ENCODE data around the gene MAP3K7CL. TPM values are rescaled to one million over a fixed set of nuclear protein-coding genes. Genes with fewer than 3 reads are reported as not detected.

MAP3K7CL gene
- total RNA-seq = 10 to 100 TPM; 11.6 to 85.3 TPM
- total RNA-seq = 3.9 to 5.7 reads per million in 2 donors

DNA sequence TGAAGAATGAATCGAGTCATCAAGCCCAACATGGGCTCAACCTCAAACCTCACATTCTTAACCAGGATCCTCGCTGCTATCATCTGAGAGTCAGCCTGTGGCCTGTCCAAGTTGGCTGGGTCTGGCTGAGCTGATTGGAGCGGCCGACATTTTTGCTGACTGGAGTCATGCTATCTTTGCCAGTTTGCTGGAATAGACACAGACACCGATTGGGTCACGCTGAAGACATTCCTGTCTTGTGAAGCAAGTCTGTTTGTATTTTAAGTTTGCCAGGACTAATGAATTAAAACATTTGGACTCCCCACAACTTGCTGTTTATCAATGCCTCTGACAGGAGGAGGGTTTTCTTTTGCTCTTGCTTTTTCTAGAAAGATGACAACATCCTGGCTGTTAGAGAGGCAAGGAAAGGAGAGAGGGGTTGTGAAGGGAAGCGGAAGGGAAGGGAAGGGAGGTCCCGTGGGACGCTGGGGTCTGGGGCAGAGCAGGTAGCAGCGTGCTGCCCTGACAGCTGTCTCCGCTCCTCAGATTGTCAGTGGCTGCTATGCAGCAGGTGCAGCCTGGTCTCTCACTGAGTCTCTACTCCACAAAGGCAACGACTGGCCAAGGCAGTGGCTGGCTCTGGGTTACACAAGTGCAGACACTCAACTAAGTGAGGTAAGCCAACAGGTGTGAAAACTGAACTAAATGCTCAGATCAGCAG, at the start of gene MAP3K7CL:
Gene MAP3K7CL (plus strand): TSS at position 375 of the 700 bp plus-strand sequence. CDS start 2,701 bp downstream, outside the sequence.
- H3K9me3 ChIP-seq (ENCODE audit: control insufficient read depth, low read length, poor library complexity, severe bottlenecking) = no peaks in the 10 kb centered on the region
- no peak for ATAC-seq
- no peaks in the 10 kb centered on the region for H3K27me3 Mint-ChIP-seq

GRCh38 chr21:29082046-29082815, 48.2 kb upstream of the MAP3K7CL start:
- no peak for DNase-seq
- H3K36me3 Mint-ChIP-seq (ENCODE audit: low read depth) = no peaks in the 10 kb centered on the region
- no peak overlapping the region for H3K4me3 Mint-ChIP-seq
- no peaks in the 10 kb centered on the region for H3K27me3 Mint-ChIP-seq
- H3K9me3 ChIP-seq (ENCODE audit: control insufficient read depth, low read length, poor library complexity, severe bottlenecking) = no peaks in the 10 kb centered on the region
- H3K4me1 Mint-ChIP-seq = peaks cover 30% of the 10 kb centered on the region
- peak overlapping the region; percentile 90 for H3K27ac Mint-ChIP-seq
- ATAC-seq = no peak

More for the DNA sequence above, at the start of gene MAP3K7CL:
- no peak within 1 kb of the TSS for H3K27ac Mint-ChIP-seq
- H3K4me1 Mint-ChIP-seq = peaks cover 5% of the 10 kb centered on the region
- peaks cover 2% of the 10 kb centered on the region for H3K36me3 Mint-ChIP-seq (ENCODE audit: low read depth)
- DNase-seq = no peak
- no peak within 1 kb of the TSS for H3K4me3 Mint-ChIP-seq

- H3K9me3 ChIP-seq (ENCODE audit: control insufficient read depth, low read length, poor library complexity, severe bottlenecking) = no peaks in the 10 kb centered on the region
- no peaks in the 10 kb centered on the region for H3K36me3 Mint-ChIP-seq (ENCODE audit: low read depth)
- DNase-seq (no peak), ATAC-seq (no peak)
- peak overlapping the region; percentile 82 for H3K27ac Mint-ChIP-seq
- no peaks in the 10 kb centered on the region for H3K27me3 Mint-ChIP-seq
- no peak overlapping the region for H3K4me3 Mint-ChIP-seq
- peaks cover 24% of the 10 kb centered on the region for H3K4me1 Mint-ChIP-seq
Measured at GRCh38 chr21:29083306-29083705, 47.1 kb upstream of the MAP3K7CL start.

DNA sequence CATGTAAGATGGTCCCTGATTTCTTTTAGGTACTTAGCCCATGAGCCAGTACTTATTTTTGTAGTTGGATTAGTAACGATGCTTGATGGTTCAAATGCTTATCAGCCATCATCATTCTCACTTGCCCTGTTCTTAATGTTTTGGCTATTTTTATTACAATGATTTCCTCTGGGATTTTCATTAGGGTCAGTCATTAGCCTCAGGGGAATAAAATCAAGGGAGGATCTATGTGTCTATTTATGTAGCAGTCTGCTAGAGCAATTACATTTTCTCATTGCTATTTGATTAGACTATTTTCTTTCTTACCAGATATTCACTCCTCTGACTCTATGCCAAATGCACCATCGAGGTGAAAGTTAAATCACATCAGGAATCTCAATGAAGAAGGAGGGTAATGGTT, 46.1 kb upstream of the MAP3K7CL start:
- H3K4me3 Mint-ChIP-seq = no peak overlapping the region
- no peak overlapping the region for H3K27ac Mint-ChIP-seq
- DNase-seq = no peak
- H3K4me1 Mint-ChIP-seq = peaks cover 18% of the 10 kb centered on the region
- H3K9me3 ChIP-seq (ENCODE audit: control insufficient read depth, low read length, poor library complexity, severe bottlenecking) = no peaks in the 10 kb centered on the region
- H3K36me3 Mint-ChIP-seq (ENCODE audit: low read depth) = no peaks in the 10 kb centered on the region
- ATAC-seq = no peak
- H3K27me3 Mint-ChIP-seq = no peaks in the 10 kb centered on the region

- DNase-seq (no peak), ATAC-seq (no peak)
- Mint-ChIP-seq H3K36me3 (ENCODE audit: low read depth) (no peaks in the 10 kb centered on the region), H3K27ac (no peak overlapping the region), H3K4me1 (peaks cover 10% of the 10 kb centered on the region), H3K27me3 (no peaks in the 10 kb centered on the region), H3K4me3 (no peak overlapping the region)
- H3K9me3 ChIP-seq (ENCODE audit: control insufficient read depth, low read length, poor library complexity, severe bottlenecking) = no peaks in the 10 kb centered on the region
Measured at GRCh38 chr21:29085106-29085752, 45.2 kb upstream of the MAP3K7CL start.

GRCh38 chr21:29091033-29091432, 39.4 kb upstream of the MAP3K7CL start:
- ATAC-seq (no peak), DNase-seq (no peak)
- Mint-ChIP-seq H3K27me3 (no peaks in the 10 kb centered on the region), H3K4me1 (peaks cover 2% of the 10 kb centered on the region), H3K36me3 (ENCODE audit: low read depth) (peaks cover 3% of the 10 kb centered on the region), H3K27ac (peak overlapping the region; percentile 34), H3K4me3 (no peak overlapping the region)
- no peaks in the 10 kb centered on the region for H3K9me3 ChIP-seq (ENCODE audit: control insufficient read depth, low read length, poor library complexity, severe bottlenecking)

- no peak overlapping the region for H3K27ac Mint-ChIP-seq
- no peaks in the 10 kb centered on the region for H3K4me1 Mint-ChIP-seq
- ATAC-seq = no peak
- peaks cover 5% of the 10 kb centered on the region for H3K36me3 Mint-ChIP-seq (ENCODE audit: low read depth)
- no peaks in the 10 kb centered on the region for H3K27me3 Mint-ChIP-seq
- H3K9me3 ChIP-seq (ENCODE audit: control insufficient read depth, low read length, poor library complexity, severe bottlenecking) = no peaks in the 10 kb centered on the region
- no peak for DNase-seq
- no peak overlapping the region for H3K4me3 Mint-ChIP-seq
Measured at GRCh38 chr21:29092102-29092959, 38.1 kb upstream of the MAP3K7CL start.

DNA sequence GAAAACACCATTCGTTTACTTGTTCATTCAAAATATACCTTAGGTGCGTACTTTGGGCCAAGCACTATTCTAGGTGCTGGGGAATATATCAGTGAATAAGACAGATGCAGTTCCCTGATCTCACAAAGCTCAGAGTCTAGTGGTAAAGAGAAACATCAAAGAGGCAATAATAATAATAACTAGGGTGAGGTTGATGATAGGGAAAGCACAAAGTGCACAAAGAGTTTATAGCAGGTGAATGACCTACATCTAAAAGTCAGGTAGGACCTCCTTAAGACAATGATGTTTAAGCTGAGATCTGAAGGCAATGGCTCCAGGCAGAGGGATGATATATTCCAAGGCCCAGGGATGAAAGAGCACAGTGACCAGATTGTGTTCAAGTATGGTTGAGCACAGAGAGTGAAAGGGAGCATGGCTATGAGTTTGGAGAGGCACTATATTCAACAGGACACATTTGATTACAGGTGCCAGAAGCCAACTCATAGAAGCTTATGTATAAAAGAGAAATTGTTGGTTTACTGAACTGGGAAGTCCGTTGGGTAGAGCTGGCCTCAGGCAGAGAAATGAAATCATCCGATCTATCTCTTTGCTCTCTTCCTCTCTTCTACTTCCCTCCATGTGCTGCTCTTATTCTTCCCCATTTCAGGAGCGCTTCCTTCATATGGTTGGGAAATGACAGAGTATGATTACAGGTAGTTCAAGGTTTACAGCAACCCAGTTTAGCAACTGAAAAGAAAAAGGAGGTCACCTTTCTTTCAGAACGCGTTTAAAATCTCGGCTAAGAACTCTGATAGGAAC, 34.0 kb upstream of the MAP3K7CL start:
- DNase-seq = no peak
- Mint-ChIP-seq H3K27ac (peak overlapping the region; percentile 19), H3K36me3 (ENCODE audit: low read depth) (peaks cover 4% of the 10 kb centered on the region), H3K4me1 (no peaks in the 10 kb centered on the region), H3K27me3 (no peaks in the 10 kb centered on the region), H3K4me3 (no peak overlapping the region)
- ATAC-seq = no peak
- no peaks in the 10 kb centered on the region for H3K9me3 ChIP-seq (ENCODE audit: control insufficient read depth, low read length, poor library complexity, severe bottlenecking)

- no peak for DNase-seq
- no peak overlapping the region for H3K27ac Mint-ChIP-seq
- no peaks in the 10 kb centered on the region for H3K9me3 ChIP-seq (ENCODE audit: control insufficient read depth, low read length, poor library complexity, severe bottlenecking)
- H3K4me1 Mint-ChIP-seq = no peaks in the 10 kb centered on the region
- H3K27me3 Mint-ChIP-seq = no peaks in the 10 kb centered on the region
- ATAC-seq = no peak
- peaks cover 2% of the 10 kb centered on the region for H3K36me3 Mint-ChIP-seq (ENCODE audit: low read depth)
- no peak overlapping the region for H3K4me3 Mint-ChIP-seq
Measured at GRCh38 chr21:29098156-29098555, 32.3 kb upstream of the MAP3K7CL start.

GRCh38 chr21:29102791-29103257, 27.6 kb upstream of the MAP3K7CL start:
- Mint-ChIP-seq H3K4me3 (no peak overlapping the region), H3K4me1 (no peaks in the 10 kb centered on the region), H3K27ac (no peak overlapping the region), H3K27me3 (no peaks in the 10 kb centered on the region), H3K36me3 (ENCODE audit: low read depth) (peaks cover 4% of the 10 kb centered on the region)
- no peak for ATAC-seq
- H3K9me3 ChIP-seq (ENCODE audit: control insufficient read depth, low read length, poor library complexity, severe bottlenecking) = no peaks in the 10 kb centered on the region
- no peak for DNase-seq

- Mint-ChIP-seq H3K4me3 (no peak overlapping the region), H3K27me3 (no peaks in the 10 kb centered on the region), H3K36me3 (ENCODE audit: low read depth) (peaks cover 4% of the 10 kb centered on the region), H3K27ac (no peak overlapping the region), H3K4me1 (no peaks in the 10 kb centered on the region)
- DNase-seq (no peak), ATAC-seq (no peak)
- H3K9me3 ChIP-seq (ENCODE audit: control insufficient read depth, low read length, poor library complexity, severe bottlenecking) = no peaks in the 10 kb centered on the region
Measured at GRCh38 chr21:29104239-29104708, 26.2 kb upstream of the MAP3K7CL start.

DNA sequence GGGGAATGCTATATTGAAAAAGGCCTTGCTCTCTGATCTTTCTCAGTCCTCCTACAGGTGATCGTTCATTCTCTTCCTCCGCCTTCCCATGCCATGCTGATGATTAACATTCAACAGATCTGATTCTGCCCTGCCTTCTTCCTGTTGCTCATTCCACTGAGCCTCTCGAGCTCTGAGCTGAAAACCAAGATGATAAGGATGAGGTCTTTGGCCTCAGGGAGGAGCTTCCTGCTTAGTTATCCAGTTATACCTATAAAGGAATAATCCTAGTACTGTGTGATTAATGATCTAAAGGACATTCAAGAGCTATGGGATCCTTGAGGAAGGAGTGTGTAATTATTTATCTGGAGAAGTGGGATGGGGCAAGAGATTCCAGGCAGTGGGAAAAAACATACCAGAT, 25.2 kb upstream of the MAP3K7CL start:
- Mint-ChIP-seq H3K4me1 (no peaks in the 10 kb centered on the region), H3K4me3 (no peak overlapping the region), H3K36me3 (ENCODE audit: low read depth) (peaks cover 10% of the 10 kb centered on the region), H3K27ac (no peak overlapping the region), H3K27me3 (no peaks in the 10 kb centered on the region)
- no peaks in the 10 kb centered on the region for H3K9me3 ChIP-seq (ENCODE audit: control insufficient read depth, low read length, poor library complexity, severe bottlenecking)
- DNase-seq (no peak), ATAC-seq (no peak)

Measured in T-helper 17 cell (primary cell).